H9 (cell line): ENCODE data around the gene ZNHIT1. TPM values are rescaled to one million over a fixed set of nuclear protein-coding genes. Genes with fewer than 3 reads are reported as not detected.

Experiments
- DNase-seq: peaks from one replicate; pipeline ENCODE4 v3.0.0-alpha.2; 2017
- H2AFZ ChIP-seq: one replicate; pipeline ENCODE4 v1.6.1; 2013; ENCODE audit warnings: mild to moderate bottlenecking, low read length, control low read depth, moderate library complexity
- H2AK5ac ChIP-seq: 2 replicates; pipeline ENCODE4 v1.6.1; 2013; ENCODE audit warnings: low read length, control low read depth, mixed read lengths; ENCODE audit not compliant: insufficient read length
- H2BK120ac ChIP-seq: one replicate; pipeline ENCODE4 v1.6.1; 2013; ENCODE audit warnings: low read depth, mild to moderate bottlenecking, low read length, control low read depth, inconsistent platforms; ENCODE audit not compliant: poor library complexity, severe bottlenecking
- H2BK12ac ChIP-seq: 2 replicates; pipeline ENCODE4 v1.6.1; 2013; ENCODE audit warnings: low read length, control low read depth, mixed read lengths, low read depth; ENCODE audit not compliant: insufficient read length
- H2BK15ac ChIP-seq: 2 replicates; pipeline ENCODE4 v1.6.1; 2013; ENCODE audit warnings: low read depth, low read length, control low read depth
- H2BK20ac ChIP-seq: one replicate; pipeline ENCODE4 v1.6.1; 2013; ENCODE audit warnings: low read depth, mild to moderate bottlenecking, low read length, control low read depth, inconsistent platforms; ENCODE audit not compliant: poor library complexity, severe bottlenecking
- H2BK5ac ChIP-seq: 2 replicates; pipeline ENCODE4 v1.6.1; 2013; ENCODE audit warnings: low read length, control low read depth, mixed read lengths; ENCODE audit not compliant: insufficient read length
- H3K14ac ChIP-seq: 2 replicates; pipeline ENCODE4 v1.6.1; 2013; ENCODE audit warnings: low read length, control low read depth; ENCODE audit not compliant: insufficient read depth
- H3K18ac ChIP-seq: 2 replicates; pipeline ENCODE4 v1.6.1; 2013; ENCODE audit warnings: low read depth, mild to moderate bottlenecking, mixed read lengths, low read length, control low read depth; ENCODE audit not compliant: insufficient read length
- H3K23ac ChIP-seq: 2 replicates; pipeline ENCODE4 v1.6.1; 2013; ENCODE audit warnings: low read length, control low read depth, mixed read lengths, low read depth; ENCODE audit not compliant: insufficient read length
- H3K23me2 ChIP-seq: 2 replicates; pipeline ENCODE4 v1.6.1; 2013; ENCODE audit warnings: low read depth, mild to moderate bottlenecking, mixed read lengths, low read length, control low read depth; ENCODE audit not compliant: insufficient read length, poor library complexity, severe bottlenecking
- H3K27ac ChIP-seq: 2 replicates; pipeline ENCODE4 v1.5.1; 2013; ENCODE audit warnings: low read length, control low read depth, mixed read lengths, low read depth; ENCODE audit not compliant: insufficient read length
- H3K27me3 ChIP-seq: 2 replicates; pipeline ENCODE4 v1.6.1; 2013; ENCODE audit warnings: low read length, control low read depth, inconsistent platforms; ENCODE audit not compliant: insufficient read depth
- H3K4ac ChIP-seq: 2 replicates; pipeline ENCODE4 v1.6.1; 2013; ENCODE audit warnings: low read depth, mild to moderate bottlenecking, control low read depth, inconsistent platforms, low read length, moderate library complexity
- H3K4me1 ChIP-seq: 2 replicates; pipeline ENCODE4 v1.6.1; 2013; ENCODE audit warnings: low read length, control low read depth, inconsistent platforms; ENCODE audit not compliant: insufficient read depth
- H3K4me2 ChIP-seq: 2 replicates; pipeline ENCODE4 v1.6.1; 2013; ENCODE audit warnings: low read length, control low read depth, mixed read lengths; ENCODE audit not compliant: insufficient read length, insufficient read depth
- H3K56ac ChIP-seq: 2 replicates; pipeline ENCODE4 v1.6.1; 2013; ENCODE audit warnings: low read depth, mild to moderate bottlenecking, mixed read lengths, low read length, control low read depth; ENCODE audit not compliant: insufficient read length
- H3K79me1 ChIP-seq: 2 replicates; pipeline ENCODE4 v1.6.1; 2013; ENCODE audit warnings: low read depth, mild to moderate bottlenecking, moderate library complexity, low read length, control low read depth, inconsistent platforms; ENCODE audit not compliant: insufficient read depth, poor library complexity, severe bottlenecking
- H3K79me2 ChIP-seq: 2 replicates; pipeline ENCODE4 v1.6.1; 2013; ENCODE audit warnings: low read length, control low read depth, inconsistent platforms; ENCODE audit not compliant: insufficient read depth
- H3K9ac ChIP-seq: 2 replicates; pipeline ENCODE4 v1.6.1; 2013; ENCODE audit warnings: low read length, control low read depth, mixed read lengths; ENCODE audit not compliant: insufficient read length; ENCODE audit errors: extremely low read depth
- H3K9me3 ChIP-seq: one replicate; pipeline ENCODE4 v1.6.1; 2013; ENCODE audit warnings: low read depth, low read length, inconsistent platforms; ENCODE audit not compliant: control insufficient read depth
- H3T11ph ChIP-seq: one replicate; pipeline ENCODE4 v1.6.1; 2013; ENCODE audit warnings: mild to moderate bottlenecking, low read length, control low read depth, inconsistent platforms
- H4K20me1 ChIP-seq: one replicate; pipeline ENCODE4 v1.6.1; 2013; ENCODE audit not compliant: control insufficient read depth, insufficient read length, insufficient read depth
- H4K5ac ChIP-seq: 2 replicates; pipeline ENCODE4 v1.6.1; 2013; ENCODE audit warnings: low read depth, mild to moderate bottlenecking, mixed read lengths, low read length, control low read depth; ENCODE audit not compliant: insufficient read length
- H4K8ac ChIP-seq: replicated peaks from 2 replicates; pipeline ENCODE4 v1.6.1; 2013; ENCODE audit warnings: low read length, control low read depth, mixed read lengths, low read depth; ENCODE audit not compliant: insufficient read length
- H4K91ac ChIP-seq: 2 replicates; pipeline ENCODE4 v1.6.1; 2013; ENCODE audit warnings: low read depth, mild to moderate bottlenecking, moderate library complexity, mixed read lengths, low read length, control low read depth; ENCODE audit not compliant: insufficient read length
- H3K27ac Mint-ChIP-seq, 3 experiments: 2 replicates in 2 of 3; 3 replicates in 1 of 3; pipeline ENCODE4 v1.8.0; 2020 to 2021; ENCODE audit warnings: mixed read lengths in 3 of 3, mild to moderate bottlenecking in 1 of 3, moderate library complexity in 1 of 3
- H3K27me3 Mint-ChIP-seq: 2 replicates; pipeline ENCODE4 v1.8.0; 2021; ENCODE audit warnings: low read depth, mild to moderate bottlenecking, moderate library complexity, mixed read lengths
- H3K36me3 Mint-ChIP-seq, 3 experiments: 2 replicates in 2 of 3; 3 replicates in 1 of 3; pipeline ENCODE4 v1.8.0; 2020 to 2021; ENCODE audit warnings: low read depth in 3 of 3, mixed read lengths in 3 of 3; ENCODE audit not compliant: insufficient read depth in 1 of 3
- H3K4me1 Mint-ChIP-seq, 2 experiments: 2 replicates each; pipeline ENCODE4 v1.8.0; 2020; ENCODE audit warnings: mixed read lengths in 2 of 2
- H3K4me3 Mint-ChIP-seq, 2 experiments: 2 replicates in 1 of 2; 3 replicates in 1 of 2; pipeline ENCODE4 v1.8.0; 2020 to 2021; ENCODE audit warnings: mild to moderate bottlenecking in 2 of 2, mixed read lengths in 2 of 2, moderate library complexity in 1 of 2
- H3K9me3 Mint-ChIP-seq, 2 experiments: 2 replicates in 1 of 2; 3 replicates in 1 of 2; pipeline ENCODE4 v1.8.0; 2020; ENCODE audit warnings: mild to moderate bottlenecking in 2 of 2, mixed read lengths in 2 of 2, moderate library complexity in 1 of 2
- WGBS: extraction: QIAGEN DNeasy Blood & Tissue Kit; methylation state at CpG from one replicate; pipeline ENCODE4 v1.1.7; 2013; ENCODE audit warnings: missing lambda C conversion rate, low lambda C conversion rate, mixed read lengths; ENCODE audit not compliant: insufficient read length; ENCODE audit errors: extremely low coverage; 5-methylcytosine and 5-hydroxymethylcytosine counted together
- total RNA-seq: library from RNA; stranded (reverse); gene quantifications from 2 replicates; pipeline ENCODE4 v1.2.1, GENCODE V29; 2021
- TF ChIP-seq, protein P1 (sequence below): fragments of 200-600 bp; sonication (generic); conservative IDR thresholded peaks from 3 replicates; pipeline ENCODE4 v1.8.0; 2021; ENCODE audit warnings: antibody characterized with exemption, mild to moderate bottlenecking

Gene ZNHIT1
- total RNA-seq, 1 experiment from 2014 or later: 52.7 TPM

DNA sequence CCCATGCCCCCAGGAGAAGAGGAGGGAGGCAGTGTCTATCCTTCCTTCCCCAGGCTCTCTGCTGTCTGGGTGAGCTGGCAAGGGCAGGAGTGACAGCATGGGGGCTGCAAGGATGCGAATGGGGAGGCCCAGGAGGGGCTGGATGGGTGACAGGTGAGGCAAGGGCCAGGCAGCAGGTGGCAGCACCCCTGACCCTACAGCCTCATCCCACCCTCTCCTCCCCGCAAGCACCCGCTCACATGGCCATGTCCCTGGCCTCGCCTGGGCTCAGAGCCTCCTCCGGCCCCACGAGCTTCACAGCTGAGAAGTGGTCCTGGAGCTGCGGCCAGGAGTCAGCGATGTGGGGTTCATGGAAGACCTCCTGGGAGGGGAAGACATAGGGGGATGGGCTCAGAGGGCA lies 6.0 kb upstream of the ZNHIT1 start:
- H3K4ac ChIP-seq: no peak overlapping the region
- no peaks in the 10 kb centered on the region for H3K79me2 ChIP-seq
- TF ChIP-seq, protein P1, sequence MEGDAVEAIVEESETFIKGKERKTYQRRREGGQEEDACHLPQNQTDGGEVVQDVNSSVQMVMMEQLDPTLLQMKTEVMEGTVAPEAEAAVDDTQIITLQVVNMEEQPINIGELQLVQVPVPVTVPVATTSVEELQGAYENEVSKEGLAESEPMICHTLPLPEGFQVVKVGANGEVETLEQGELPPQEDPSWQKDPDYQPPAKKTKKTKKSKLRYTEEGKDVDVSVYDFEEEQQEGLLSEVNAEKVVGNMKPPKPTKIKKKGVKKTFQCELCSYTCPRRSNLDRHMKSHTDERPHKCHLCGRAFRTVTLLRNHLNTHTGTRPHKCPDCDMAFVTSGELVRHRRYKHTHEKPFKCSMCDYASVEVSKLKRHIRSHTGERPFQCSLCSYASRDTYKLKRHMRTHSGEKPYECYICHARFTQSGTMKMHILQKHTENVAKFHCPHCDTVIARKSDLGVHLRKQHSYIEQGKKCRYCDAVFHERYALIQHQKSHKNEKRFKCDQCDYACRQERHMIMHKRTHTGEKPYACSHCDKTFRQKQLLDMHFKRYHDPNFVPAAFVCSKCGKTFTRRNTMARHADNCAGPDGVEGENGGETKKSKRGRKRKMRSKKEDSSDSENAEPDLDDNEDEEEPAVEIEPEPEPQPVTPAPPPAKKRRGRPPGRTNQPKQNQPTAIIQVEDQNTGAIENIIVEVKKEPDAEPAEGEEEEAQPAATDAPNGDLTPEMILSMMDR: no peak; the same call in 2 of the 3 replicates
- no peak overlapping the region for H3K4me2 ChIP-seq
- no peak overlapping the region for H3T11ph ChIP-seq
- H3K18ac ChIP-seq: no peak overlapping the region
- no peak overlapping the region for H4K91ac ChIP-seq
- H4K5ac ChIP-seq: no peak overlapping the region
- H2BK20ac ChIP-seq: no peak overlapping the region
- H3K23ac ChIP-seq: no peak overlapping the region
- H3K27me3 ChIP-seq: no peaks in the 10 kb centered on the region
- H4K20me1 ChIP-seq: no peaks in the 10 kb centered on the region
- no CpG with 5 or more reads among the region's 8 CpGs for WGBS
- H3K9ac ChIP-seq: no peak overlapping the region
- no peak overlapping the region for H3K27ac Mint-ChIP-seq
- peaks cover 11 to 53% (median 21%) of the 10 kb centered on the region in 3 experiments; a peak in 6 of 7 replicates for H3K36me3 Mint-ChIP-seq
- H3K4me1 Mint-ChIP-seq: peaks cover 7 to 9% of the 10 kb centered on the region in 2 experiments
- H3K56ac ChIP-seq: no peak overlapping the region
- no peaks in the 10 kb centered on the region for H3K79me1 ChIP-seq
- no peak overlapping the region for H2BK5ac ChIP-seq
- no peak overlapping the region for H2BK12ac ChIP-seq
- H3K14ac ChIP-seq: no peak overlapping the region
- H3K4me1 ChIP-seq: no peaks in the 10 kb centered on the region
- no peak overlapping the region for H4K8ac ChIP-seq
- no peak overlapping the region for H3K4me3 Mint-ChIP-seq
- no peaks in the 10 kb centered on the region for H3K9me3 ChIP-seq
- H3K27ac ChIP-seq: no peak overlapping the region
- no peak overlapping the region for H2AFZ ChIP-seq
- H3K23me2 ChIP-seq: peaks cover 3% of the 10 kb centered on the region
- no peak overlapping the region for H2BK15ac ChIP-seq
- no peaks in the 10 kb centered on the region for H3K27me3 Mint-ChIP-seq
- H2AK5ac ChIP-seq: no peak overlapping the region
- DNase-seq: no peak
- H2BK120ac ChIP-seq: no peak overlapping the region
- H3K9me3 Mint-ChIP-seq: no peaks in the 10 kb centered on the region
